Nephron progenitor cell (in vitro differentiated cells): Measurements from ENCODE around the gene SLITRK5.

Source experiments
- DNase-seq: peaks from one replicate; pipeline ENCODE4 v3.0.0; 2021
- H3K27ac Mint-ChIP-seq: 2 replicates; pipeline ENCODE4 v1.8.0; 2021; ENCODE audit warnings: mild to moderate bottlenecking, moderate library complexity, mixed read lengths
- H3K27me3 Mint-ChIP-seq: 2 replicates; pipeline ENCODE4 v1.8.0; 2021; ENCODE audit warnings: mild to moderate bottlenecking, low read depth, mixed read lengths; ENCODE audit not compliant: poor library complexity
- H3K36me3 Mint-ChIP-seq: 2 replicates; pipeline ENCODE4 v1.8.0; 2021; ENCODE audit warnings: low read depth, mixed read lengths
- H3K4me1 Mint-ChIP-seq: 2 replicates; pipeline ENCODE4 v1.8.0; 2021; ENCODE audit warnings: mixed read lengths
- H3K4me3 Mint-ChIP-seq: 2 replicates; pipeline ENCODE4 v1.8.0; 2021; ENCODE audit warnings: mild to moderate bottlenecking, moderate library complexity, mixed read lengths
- H3K9me3 Mint-ChIP-seq: 2 replicates; pipeline ENCODE4 v1.8.0; 2021; ENCODE audit warnings: mild to moderate bottlenecking, moderate library complexity, mixed read lengths
- CTCF ChIP-seq: fragments of 200-600 bp; sonication (generic); IDR thresholded peaks from 2 replicates; pipeline ENCODE4 v1.5.0; 2021; ENCODE audit warnings: antibody characterized with exemption

SLITRK5 gene

GRCh38 chr13:87671031-87671752 lies at the start of gene SLITRK5:
Gene SLITRK5, plus strand, starts transcription at chr13:87671371. Its CDS starts 4,018 bp downstream, at chr13:87675389.
- peak within 1 kb of the TSS; percentile 96 for H3K4me3 Mint-ChIP-seq
- peaks cover 35% of the 10 kb centered on the region for H3K4me1 Mint-ChIP-seq
- peak; percentile 84 for TF ChIP-seq CTCF
- H3K9me3 Mint-ChIP-seq: peaks cover 4% of the 10 kb centered on the region
- peak; percentile 95 for DNase-seq
- peaks cover 10% of the 10 kb centered on the region for H3K36me3 Mint-ChIP-seq
- H3K27me3 Mint-ChIP-seq: peaks cover 30% of the 10 kb centered on the region
- H3K27ac Mint-ChIP-seq: peak within 1 kb of the TSS; percentile 94

GRCh38 chr13:87622971-87623370 lies 48.2 kb upstream of the SLITRK5 start:
- no peak for DNase-seq
- TF ChIP-seq CTCF: no peak
- Mint-ChIP-seq H3K9me3 (no peaks in the 10 kb centered on the region), H3K4me1 (no peaks in the 10 kb centered on the region), H3K36me3 (no peaks in the 10 kb centered on the region), H3K27me3 (peaks cover 2% of the 10 kb centered on the region), H3K4me3 (no peak overlapping the region), H3K27ac (no peak overlapping the region)

- no peaks in the 10 kb centered on the region for H3K9me3 Mint-ChIP-seq
- H3K4me3 Mint-ChIP-seq: no peak overlapping the region
- TF ChIP-seq CTCF: no peak
- H3K4me1 Mint-ChIP-seq: no peaks in the 10 kb centered on the region
- no peak overlapping the region for H3K27ac Mint-ChIP-seq
- peaks cover 2% of the 10 kb centered on the region for H3K27me3 Mint-ChIP-seq
- no peak for DNase-seq
- no peaks in the 10 kb centered on the region for H3K36me3 Mint-ChIP-seq
These were observed 14.9 kb upstream of the SLITRK5 start for GRCh38 chr13:87656306-87656705.

GRCh38 chr13:87661471-87661870 lies 9.7 kb upstream of the SLITRK5 start:
- no peak for TF ChIP-seq CTCF
- no peak overlapping the region for H3K27ac Mint-ChIP-seq
- no peaks in the 10 kb centered on the region for H3K9me3 Mint-ChIP-seq
- H3K27me3 Mint-ChIP-seq: peaks cover 2% of the 10 kb centered on the region
- no peaks in the 10 kb centered on the region for H3K36me3 Mint-ChIP-seq
- H3K4me3 Mint-ChIP-seq: no peak overlapping the region
- no peak for DNase-seq
- H3K4me1 Mint-ChIP-seq: no peaks in the 10 kb centered on the region

GRCh38 chr13:87666831-87667230 lies 4.3 kb upstream of the SLITRK5 start:
- no peaks in the 10 kb centered on the region for H3K27me3 Mint-ChIP-seq
- H3K36me3 Mint-ChIP-seq: no peaks in the 10 kb centered on the region
- H3K27ac Mint-ChIP-seq: no peak overlapping the region
- no peaks in the 10 kb centered on the region for H3K9me3 Mint-ChIP-seq
- H3K4me3 Mint-ChIP-seq: no peak overlapping the region
- H3K4me1 Mint-ChIP-seq: peaks cover 11% of the 10 kb centered on the region
- no peak for TF ChIP-seq CTCF
- DNase-seq: no peak

- no peak for TF ChIP-seq CTCF
- Mint-ChIP-seq H3K4me3 (no peak overlapping the region), H3K27ac (no peak overlapping the region), H3K9me3 (no peaks in the 10 kb centered on the region), H3K4me1 (peaks cover 14% of the 10 kb centered on the region), H3K27me3 (no peaks in the 10 kb centered on the region), H3K36me3 (no peaks in the 10 kb centered on the region)
- DNase-seq: no peak
These were observed 3.5 kb upstream of the SLITRK5 start for GRCh38 chr13:87667686-87668085.
